B cell (primary cell): ENCODE measurements around the gene GNAL.

Experiments used
- CTCF ChIP-seq: fragments of 200-600 bp; IDR thresholded peaks from one replicate; pipeline ENCODE4 v1.8.0; 2022; ENCODE audit warnings: antibody characterized with exemption, mild to moderate bottlenecking
- EZH2 ChIP-seq: IDR thresholded peaks from 2 replicates; pipeline ENCODE4 v1.6.1; 2012; ENCODE audit warnings: borderline replicate concordance, low read depth, mild to moderate bottlenecking, moderate library complexity, low read length; ENCODE audit not compliant: insufficient read depth, poor library complexity, severe bottlenecking

GRCh38 chr18:11925800-11926481 lies 236.9 kb downstream of the GNAL start:
- TF ChIP-seq CTCF (no peak), EZH2 (no peak)
